Measurements from ENCODE around the gene LHX2.

Gene LHX2

GRCh38 chr9:124035001-124035650 lies 23.6 kb downstream of the LHX2 start:
- no peak for DNase-seq

- no peak for DNase-seq
Measured at GRCh38 chr9:124036578-124036977, 25.0 kb downstream of the LHX2 start.

GRCh38 chr9:124037790-124038189 lies 26.2 kb downstream of the LHX2 start:
- no peak for DNase-seq

GRCh38 chr9:124038239-124038638 lies 26.7 kb downstream of the LHX2 start:
- DNase-seq = no peak

GRCh38 chr9:124038790-124039633 lies 27.4 kb downstream of the LHX2 start:
- no peak for DNase-seq

GRCh38 chr9:124040186-124040931 lies 28.8 kb downstream of the LHX2 start:
- no peak for DNase-seq

GRCh38 chr9:124040935-124041816 lies 29.6 kb downstream of the LHX2 start:
- DNase-seq = peak; percentile 18

GRCh38 chr9:124041817-124042116 lies 30.2 kb downstream of the LHX2 start:
- DNase-seq = no peak

GRCh38 chr9:124042201-124042721 lies 30.7 kb downstream of the LHX2 start:
- no peak for DNase-seq

GRCh38 chr9:124044448-124044847 lies 32.9 kb downstream of the LHX2 start:
- no peak for DNase-seq

GRCh38 chr9:124045076-124045829 lies 33.7 kb downstream of the LHX2 start:
- DNase-seq = no peak

- DNase-seq = no peak
Measured at GRCh38 chr9:124045830-124046177, 34.2 kb downstream of the LHX2 start.

- no peak for DNase-seq
Measured at GRCh38 chr9:124046189-124046588, 34.6 kb downstream of the LHX2 start.

- DNase-seq = no peak
Measured at GRCh38 chr9:124047251-124047672, 35.7 kb downstream of the LHX2 start.

GRCh38 chr9:124050955-124051354 lies 39.4 kb downstream of the LHX2 start:
- no peak for DNase-seq

GRCh38 chr9:124052401-124052800 lies 40.8 kb downstream of the LHX2 start:
- DNase-seq = no peak

GRCh38 chr9:124054582-124055227 lies 43.1 kb downstream of the LHX2 start:
- DNase-seq = peak; percentile 78

- DNase-seq = no peak
Measured at GRCh38 chr9:124060844-124061605, 49.5 kb downstream of the LHX2 start.

- DNase-seq = no peak
Measured at GRCh38 chr9:124062172-124062571, 50.6 kb downstream of the LHX2 start.

- DNase-seq = no peak
Measured at GRCh38 chr9:124066783-124067577, 55.4 kb downstream of the LHX2 start.
